HG03354 (cell line): Measurements from ENCODE around the gene GAL3ST2.

Experiments used
- ATAC-seq: cut with Tn5 transposase; IDR thresholded peaks from one replicate; pipeline ENCODE4 v1.9.1; 2021; ENCODE audit warnings: mild to moderate bottlenecking; ENCODE audit not compliant: unreplicated experiment, poor library complexity, severe bottlenecking

The GAL3ST2 gene

DNA sequence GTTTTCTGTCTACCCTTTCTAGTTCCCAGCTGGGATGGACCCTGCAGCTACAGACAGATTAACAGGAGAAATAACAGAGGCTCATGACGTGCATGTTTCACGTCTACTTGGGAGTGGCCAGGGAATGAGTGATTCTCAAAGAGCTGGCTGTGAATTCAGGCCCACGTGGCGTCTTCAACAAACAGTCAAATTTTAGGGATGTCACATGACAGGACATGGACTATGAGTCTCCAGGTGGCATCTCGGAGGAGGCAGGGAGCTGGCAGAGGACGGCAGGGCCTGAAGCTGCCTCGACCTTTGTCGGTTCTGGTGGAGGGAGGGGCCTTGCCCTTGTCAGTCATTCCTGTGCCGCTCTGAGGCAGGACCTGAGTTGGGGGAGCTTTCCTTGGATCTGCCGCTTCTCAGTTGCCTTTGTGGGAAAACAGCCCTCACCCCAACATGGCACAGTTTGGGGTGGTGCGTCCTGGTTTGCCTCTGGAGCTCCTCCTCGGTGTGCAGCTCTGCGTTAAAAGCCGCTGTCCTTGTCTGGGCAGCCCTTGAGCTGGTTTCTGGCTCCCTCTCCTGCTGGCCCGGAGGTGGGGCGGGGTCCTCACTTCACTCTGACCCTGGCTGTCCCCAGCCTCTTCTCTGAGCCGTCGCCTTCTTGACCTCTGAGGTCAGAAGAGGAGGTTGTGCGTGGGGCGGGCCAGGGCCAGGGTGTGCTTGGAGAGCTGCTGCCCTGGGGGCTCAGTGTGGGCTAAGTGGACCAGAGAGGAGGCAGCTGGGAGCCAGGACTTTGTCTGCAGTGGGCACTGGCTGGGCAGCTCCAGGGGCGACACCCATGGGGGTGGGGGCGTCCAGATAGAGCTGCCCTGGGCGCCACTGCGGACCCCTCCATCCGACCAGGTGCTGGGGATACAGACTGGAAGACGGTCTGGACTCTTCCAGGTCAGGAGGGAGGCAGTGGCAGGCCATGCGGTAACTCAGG is 12.1 kb upstream of the GAL3ST2 start:
- no peak for ATAC-seq

DNA sequence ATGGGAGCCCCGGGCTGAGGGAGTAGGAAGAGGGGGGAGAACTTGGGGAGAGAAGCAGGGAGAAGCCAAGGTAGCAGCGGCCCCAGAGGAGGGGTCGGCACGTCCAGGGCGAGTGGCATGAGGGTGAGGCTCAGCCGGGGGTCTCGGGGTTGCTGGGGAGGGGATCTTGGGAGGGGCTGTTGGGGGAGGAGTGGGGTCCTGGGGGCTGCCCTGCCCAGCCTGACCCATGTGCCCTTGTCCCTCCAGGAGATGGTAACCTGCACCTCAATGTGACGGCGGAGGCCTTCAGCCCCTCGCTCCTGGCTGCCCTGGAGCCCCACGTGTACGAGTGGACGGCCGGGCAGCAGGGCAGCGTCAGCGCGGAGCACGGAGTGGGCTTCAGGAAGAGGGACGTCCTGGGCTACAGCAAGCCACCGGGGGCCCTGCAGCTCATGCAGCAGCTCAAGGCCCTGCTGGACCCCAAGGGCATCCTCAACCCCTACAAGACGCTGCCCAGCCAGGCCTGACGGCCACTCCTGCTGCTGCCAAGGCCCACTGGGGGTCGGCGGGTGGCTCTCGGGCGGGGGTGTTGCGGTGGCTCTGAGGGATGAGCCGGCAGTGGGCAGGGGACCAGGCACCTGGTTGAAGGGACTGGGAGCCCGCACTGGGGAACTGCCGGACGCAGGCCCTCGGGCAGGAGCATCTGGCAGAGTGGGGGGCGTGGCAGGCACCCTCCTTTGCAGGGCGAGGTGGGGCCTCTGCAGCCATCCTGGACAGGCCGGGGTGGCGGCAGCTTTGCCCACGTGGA is 9.0 kb upstream of the GAL3ST2 start:
- ATAC-seq, result no peak

DNA sequence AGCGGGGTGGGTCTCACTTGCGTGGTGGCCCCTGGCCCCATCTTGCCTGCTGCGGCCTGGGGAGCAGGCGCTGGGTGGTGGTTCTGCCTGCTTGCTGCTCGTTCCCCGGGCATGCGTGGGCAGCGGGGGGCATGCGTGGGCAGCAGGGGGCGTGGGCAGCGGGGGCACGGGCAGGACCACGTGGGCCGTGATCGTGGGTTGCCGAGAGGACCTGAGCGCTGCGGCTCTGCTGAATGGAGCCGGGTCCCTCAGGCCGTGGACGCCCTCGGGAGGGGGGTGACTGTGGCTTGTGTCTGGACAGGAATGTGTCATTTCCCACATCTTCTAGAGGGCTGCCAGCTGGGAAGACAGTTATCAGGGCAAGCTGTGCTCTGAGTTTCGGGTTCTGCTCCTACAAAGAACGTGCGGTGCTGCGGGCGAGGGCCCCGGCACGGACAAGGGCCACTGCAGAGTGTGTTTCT is 8.3 kb upstream of the GAL3ST2 start:
- ATAC-seq, result no peak

DNA sequence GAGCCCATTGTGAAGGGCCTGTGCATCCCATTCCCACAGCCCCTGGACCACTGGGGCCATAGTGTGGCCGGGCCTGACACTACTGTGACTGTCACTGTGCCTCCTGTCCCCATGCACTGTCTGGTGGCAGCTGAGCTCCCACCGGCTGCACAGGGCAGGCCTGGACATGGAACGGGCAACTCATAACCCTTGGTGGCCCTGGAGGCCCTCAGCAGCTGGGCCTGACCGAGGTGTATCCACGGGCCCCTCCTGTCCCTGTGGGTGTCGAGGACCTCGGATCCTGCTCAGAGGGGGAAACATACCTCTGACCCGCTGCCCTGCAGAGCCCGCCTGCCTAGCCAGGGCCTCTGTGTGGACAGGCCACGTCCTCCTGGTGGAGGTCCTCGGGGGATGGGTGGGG is 7.8 kb upstream of the GAL3ST2 start:
- ATAC-seq, result no peak

DNA sequence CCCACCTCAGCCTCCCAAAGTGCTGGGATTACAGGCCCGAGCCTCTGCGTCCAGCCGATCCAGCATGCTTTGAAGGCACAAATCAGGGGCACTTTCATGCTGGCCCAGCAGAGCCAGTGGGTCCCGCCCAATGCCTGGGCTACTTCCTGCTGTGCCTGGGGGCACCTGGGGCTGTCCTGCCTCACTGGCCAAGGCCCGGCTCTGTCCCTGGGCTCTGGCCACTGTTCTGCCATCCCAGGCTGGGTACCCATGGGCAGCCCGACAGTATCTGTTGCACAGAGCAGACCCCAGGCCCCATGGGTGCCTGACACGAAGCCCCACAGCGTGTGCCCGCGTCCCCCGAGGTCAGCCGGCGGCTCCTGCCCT is 6.8 kb upstream of the GAL3ST2 start:
- ATAC-seq, result no peak

DNA sequence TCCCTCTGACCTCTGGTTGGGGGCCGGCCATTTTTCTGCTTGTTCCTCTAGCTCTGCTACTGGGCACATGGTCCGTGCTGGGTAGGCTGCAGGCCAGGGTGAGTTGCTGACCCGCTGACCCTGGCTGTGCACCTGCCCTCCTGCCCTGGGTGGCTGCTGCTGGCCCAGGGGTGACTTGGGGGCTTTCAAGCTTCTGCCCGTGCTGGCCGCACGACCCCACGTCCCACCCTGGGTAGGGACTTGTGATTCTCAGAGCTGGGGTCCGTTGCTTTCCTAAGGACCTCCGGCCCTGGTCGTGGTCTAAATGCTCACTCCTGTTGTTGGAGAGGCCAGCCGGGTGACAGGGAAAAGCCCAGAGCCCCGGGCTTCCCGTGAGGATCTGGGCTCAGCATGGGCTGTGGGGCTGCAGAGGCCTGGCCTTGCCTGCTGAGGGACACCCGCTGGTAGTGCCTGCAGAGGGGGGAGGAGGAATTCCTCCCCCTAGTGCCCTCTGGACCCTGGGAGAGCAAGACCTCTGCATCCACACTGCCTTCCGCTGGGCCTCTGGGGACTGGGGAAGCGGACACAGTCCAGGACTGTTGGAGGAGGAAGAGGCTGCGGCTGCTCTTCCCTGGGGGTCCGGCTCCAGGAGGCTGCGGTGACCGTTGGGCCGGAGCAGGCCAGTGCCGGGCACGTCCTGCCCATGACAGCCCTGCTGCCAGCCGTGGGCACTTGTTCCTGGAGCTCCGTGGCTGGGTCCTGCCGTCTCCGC is 6.3 kb upstream of the GAL3ST2 start:
- no peak for ATAC-seq

DNA sequence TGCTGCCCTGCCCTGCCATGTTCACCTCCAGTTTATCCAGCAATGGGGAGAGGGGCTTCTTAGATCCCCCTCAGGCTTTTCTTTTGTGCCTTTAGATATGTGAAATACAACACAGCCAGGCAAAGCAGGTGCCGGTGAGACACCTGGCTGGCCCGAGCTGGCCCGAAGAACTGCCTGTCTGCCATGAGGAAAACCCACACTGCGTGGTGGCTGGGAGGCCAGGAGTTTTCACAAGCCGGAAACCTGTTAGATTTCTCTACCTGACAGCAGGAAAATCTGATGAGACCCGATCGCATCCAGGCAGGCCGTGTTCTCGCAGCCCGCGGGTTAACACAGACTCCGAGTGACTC is 5.7 kb upstream of the GAL3ST2 start:
- no peak for ATAC-seq

DNA sequence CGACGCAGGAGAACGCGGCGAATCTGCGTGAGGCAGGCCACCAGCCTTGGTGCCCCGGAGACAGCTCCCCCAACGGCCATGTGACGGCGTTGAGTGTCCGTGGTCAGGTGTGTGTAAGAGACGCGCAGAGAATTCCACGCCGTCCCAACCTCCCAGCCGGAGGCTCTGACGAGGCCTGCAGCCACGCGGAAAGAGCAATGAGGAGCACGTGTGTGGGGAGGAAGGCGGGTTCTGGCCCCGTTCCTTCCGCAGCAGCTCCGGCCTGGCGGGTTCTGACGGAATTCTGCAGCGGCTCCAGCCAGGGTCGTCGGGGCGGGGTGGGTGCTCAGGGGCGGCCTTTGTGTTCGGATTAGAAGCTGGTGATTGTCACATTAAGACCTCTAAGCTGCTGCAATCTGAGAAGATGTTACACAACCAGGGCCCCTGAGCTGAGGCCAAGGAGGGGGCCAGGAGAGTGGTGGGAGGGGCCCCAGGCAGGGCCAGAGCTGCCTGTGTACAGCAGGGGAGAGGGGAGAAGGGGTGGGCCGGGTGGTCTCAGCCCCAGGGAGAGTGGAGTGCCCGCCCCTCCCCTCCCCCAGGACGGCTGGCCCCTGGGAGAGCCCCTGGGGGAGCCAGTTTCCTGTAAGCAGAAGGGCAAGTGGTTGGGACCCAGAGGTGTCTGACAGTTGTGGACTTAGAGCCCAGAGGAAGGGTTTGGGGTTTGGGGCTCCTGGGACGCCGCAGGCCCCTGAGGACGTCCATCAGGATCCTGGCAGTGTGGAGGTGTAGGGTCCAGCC is 5.1 kb upstream of the GAL3ST2 start:
- no peak for ATAC-seq

DNA sequence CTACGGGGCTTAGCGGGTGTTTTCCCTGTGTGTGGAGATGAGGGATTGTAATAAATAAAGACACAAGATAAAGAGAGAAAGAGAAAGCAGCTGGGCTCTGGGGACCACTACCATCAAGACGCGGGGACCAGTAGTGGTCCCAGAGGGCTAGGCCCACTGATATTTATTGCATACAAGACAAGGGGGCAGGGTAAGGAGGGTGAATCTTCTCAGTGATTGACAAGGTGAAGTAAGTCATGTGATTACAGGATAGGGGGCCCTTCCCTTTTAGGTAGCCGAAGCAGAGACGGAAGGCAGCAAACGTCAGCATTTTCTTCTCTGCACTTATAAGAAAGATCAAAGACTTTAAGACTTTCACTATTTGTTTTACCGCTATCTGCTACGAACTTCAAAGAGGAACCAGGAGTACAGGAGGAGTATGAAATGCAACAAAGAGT is 4.5 kb upstream of the GAL3ST2 start:
- ATAC-seq, result no peak

DNA sequence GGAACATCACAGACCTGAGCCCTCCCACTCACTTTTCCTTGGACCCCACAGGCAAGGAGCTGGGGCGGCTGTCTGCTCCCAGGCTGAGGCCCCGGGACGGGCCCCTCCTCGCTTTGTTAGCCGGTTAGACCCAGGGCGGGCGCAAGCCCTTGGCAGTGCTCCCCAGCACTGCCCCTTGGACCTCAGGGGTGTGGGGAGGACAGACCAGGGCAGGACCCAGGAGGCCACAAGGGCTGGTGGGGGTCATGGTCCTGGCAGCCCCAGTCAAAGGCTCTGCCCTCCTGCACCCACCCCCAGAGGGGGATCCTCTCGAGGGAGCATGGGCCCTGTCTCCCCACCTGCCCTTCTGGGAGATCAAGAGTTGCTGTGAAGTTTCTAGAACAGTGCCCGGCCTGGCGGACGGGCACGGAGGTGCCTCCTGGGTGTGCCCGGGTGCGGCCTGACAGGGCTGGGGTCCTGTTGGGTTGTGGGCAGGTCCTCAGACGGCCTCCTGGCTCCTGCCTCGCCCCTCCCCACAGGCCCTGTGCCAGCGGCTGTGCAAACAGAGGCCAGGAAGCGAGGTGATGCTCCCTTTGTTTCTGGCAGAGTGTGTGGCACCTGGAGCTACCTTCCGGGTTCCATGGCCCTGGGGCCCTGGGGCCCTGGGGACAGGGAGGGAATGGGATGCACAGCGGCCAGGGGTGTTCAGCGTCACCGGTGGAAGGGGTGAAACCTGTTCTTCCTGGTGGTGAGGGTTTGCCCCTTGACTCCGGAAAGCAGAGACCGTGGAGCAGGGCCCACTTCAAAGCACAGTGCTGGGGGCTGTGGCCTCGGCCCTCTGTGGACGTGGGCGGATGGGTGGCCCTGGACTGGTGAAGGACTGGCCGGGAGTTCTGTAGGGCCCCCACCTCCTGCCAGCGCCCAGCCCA is 2.9 kb upstream of the GAL3ST2 start:
- ATAC-seq, result no peak

DNA sequence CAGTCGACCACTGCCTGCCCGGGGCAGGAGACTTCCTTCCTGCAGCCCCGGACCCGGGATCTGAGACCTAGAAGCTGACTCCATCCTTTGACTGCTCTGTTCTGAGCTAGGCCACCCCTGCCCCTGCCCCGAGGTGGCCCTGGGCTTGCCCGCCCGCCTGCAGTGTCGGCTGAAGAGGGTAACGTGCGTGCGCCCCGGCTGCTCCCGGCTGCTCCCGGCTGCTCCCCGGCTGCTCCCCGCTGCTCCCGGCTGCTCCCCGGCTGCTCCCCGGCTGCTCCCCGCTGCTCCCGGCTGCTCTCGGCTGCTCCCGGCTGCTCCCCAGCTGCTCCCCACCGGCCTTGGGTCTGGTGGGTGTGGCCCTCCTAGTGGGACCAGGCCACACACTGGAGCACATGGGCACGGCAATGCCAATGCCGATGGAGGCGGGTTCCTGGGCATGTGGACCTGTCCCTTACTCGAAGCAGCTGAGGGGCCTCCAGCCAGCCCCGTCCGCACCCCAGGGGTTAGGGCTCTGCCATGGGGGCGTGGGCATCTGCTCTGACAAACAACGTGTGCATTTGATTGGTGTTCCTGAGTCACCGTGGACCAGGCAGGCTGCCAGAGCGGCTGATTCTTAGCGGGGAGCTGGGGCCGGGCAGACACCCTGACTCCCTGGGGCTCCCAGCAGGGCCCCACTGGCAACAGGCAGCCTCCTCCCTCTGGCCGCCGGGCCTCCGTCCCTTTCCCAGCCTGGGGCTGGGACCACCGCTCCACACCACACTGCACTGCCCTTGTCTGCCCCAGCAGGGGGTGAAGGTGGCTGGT is 2.0 kb upstream of the GAL3ST2 start:
- ATAC-seq, result no peak

DNA sequence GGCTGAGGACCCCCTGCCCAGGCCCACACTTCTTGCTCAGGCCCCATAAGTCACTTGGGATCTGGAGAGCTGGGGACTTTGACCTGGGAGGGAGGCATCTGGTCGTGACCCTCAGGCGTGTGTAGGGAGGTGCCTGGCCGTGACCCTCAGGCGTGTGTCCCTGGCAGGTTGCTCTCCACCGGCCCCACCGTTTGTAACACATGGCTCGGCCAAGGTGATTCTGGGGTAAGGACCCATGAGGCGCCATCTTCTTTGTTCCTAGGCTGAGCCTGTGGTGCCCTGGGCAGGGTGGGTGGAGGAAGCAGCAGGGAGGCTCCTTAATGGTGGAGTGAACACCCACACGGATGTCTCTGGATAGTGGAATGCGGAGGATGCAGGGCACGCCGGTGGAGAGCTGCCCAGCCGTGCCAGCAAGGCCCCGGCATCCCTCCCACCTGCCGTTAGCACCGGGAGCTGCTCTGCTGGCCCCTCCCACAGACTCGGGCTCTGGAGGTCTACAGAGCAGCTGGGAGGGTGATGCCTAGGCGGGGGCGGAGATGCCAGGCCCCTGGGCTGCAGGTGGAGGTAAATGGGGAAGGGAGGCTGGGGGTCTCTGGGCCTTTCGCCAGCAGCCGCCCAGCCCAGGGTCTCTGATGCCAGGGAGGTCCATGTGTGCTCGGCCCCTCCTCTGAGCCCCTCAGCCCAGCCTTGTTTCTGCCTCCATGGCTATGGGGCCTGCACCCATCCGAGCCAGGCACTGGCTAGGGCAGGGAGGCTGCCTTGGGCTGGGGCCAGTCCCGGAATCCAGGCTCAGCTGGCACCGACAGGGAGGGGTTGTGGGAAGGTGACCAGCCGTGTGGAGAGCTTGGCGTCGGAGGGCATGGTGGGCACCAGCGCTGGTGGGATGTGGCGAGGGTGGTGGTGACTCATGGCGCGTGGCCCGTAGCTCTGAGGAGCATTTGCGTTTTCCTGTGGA is 1.1 kb upstream of the GAL3ST2 start:
- no peak for ATAC-seq

DNA sequence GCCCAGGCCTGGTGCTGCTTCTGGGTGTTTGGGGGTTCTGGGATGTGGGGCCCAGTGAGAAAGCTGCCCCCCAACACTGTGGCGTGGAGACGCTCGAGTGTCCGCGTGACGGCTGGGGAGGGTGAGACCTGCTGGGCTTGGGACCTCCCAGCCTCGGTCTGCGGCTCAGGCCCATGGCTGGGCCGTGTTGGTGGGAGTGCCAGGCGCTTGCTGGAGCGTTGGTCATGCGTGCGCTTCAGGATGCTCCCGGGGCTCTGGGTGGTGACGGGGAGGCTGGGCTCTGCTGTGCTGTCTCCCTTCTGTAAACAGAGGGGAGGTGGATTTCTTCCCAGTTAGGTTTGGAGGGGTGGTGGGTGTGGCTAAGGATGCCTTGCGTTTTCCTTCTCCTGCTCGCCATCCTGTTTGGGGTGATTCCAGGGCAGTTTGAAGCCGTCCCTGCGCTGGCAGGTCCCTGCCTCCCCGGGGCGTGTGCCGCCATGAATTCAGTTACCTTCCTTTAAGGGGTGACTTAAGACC is 606 bp downstream of the GAL3ST2 start:
- ATAC-seq, result no peak

DNA sequence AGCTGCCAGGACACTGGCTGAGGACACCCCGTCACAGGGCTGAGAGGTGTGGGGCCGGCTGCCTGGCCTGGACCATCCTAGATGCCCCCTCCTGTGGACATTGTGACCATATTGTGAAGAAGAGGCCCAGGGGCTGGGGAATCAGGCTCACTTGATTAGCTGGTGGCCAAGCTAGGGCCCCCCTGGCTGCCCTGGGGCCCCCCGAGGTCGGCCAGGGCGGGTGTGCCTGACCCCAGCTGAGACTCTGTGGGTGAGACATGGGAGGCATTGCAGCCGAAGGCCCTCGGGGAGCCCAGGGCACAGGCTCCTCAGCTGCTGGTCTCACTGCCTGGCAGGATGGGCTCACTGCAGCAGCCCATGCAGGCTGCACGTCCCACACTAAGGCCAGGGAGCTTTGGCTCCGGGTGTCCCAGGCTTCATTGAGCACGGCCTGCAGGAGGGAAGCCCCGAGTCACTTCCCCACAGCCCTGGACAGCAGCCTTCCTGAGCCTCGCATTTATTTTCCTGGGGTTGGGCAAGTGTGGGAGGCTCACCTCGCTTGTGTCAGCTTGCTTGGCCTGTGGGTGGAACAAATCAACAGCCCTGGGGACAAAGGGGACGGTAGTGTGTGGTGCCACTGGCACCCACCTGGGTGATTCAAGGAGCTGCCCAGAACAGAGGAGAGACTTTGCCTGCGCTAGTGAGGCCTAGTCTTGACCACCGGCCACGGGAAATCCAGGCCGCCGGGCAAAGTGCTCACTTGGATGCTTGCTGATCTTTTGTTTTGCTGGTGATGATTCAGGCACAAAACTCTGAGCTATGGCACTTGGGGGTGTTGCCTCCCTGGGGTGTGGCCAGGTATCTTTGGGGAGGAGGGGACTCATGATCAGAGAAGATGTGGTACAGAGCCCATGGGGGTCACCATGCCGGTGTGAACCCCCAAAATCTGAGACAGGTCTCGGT is 1.3 kb downstream of the GAL3ST2 start:
- ATAC-seq, result no peak

DNA sequence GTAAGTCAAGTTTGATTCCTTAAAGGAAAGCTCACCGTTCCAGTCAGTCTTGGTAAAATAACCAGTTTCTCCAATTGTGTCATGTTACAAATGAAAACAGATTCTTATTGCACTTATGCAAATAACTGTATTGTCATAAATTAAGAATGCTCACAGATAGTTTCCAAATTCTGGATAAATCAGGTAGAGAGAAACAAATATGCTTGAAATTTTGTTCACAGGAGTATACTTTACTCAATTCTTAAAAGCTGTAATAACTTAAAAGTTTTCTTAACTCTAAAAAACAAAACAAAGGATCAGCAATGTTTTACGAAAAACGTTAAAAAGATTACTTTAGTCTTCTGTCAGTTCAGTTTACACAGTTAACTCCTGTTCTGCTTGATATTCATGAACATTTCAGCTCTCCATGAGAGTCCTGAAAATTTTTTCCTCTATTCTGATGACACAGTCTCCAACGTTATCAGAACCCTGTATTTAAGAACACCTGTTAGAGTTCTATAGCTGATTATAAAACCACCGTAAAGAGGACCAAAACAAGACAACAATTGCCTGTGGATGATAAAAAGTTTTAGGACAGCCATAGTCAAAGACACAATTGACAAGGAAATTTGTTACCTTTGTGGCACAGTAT is 4.4 kb downstream of the GAL3ST2 start:
- no peak for ATAC-seq
